GM19455 (cell line): ENCODE results near the gene BNC2.

Experiments used
- ATAC-seq: cut with Tn5 transposase; IDR thresholded peaks from one replicate; pipeline ENCODE4 v1.9.1; 2021; ENCODE audit not compliant: unreplicated experiment

Gene BNC2

DNA sequence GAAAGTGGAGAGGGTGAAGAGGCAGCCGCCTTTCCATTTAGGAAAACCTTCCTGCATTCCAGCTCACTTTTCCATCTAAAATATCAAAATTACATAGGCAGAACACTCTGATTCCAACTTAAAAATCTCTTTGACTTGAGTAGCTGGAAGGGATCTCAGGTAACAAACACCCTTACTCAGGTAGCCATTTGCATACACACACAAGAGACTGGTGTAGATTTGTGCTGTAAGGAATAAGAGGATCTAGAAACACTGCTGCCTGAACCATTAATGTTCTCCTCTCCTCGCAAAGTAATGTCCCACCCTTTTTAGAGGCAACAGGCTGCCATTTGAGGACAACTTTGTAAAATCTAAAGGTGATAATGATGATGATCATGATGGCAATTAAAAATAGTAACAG, 53.5 kb downstream of the BNC2 start:
- no peak for ATAC-seq

DNA sequence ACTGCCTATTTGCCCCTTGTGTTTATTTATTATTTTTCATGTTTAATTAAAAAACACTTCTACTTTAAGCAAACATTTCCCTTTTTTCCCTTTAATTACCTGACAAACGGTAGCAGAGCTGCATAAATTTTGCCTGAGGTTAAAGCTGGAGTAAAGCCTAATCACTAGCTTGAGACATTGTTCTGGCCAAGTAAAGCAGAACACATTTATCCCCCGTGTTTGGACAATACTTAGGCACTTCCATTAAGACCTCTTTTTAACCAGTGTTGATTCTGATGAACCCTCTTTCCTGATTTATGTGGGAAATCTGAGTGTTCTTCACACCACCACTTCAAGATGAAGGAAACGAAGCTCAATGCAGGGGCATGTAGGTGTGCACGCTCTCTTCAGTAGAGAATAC, 54.5 kb downstream of the BNC2 start:
- ATAC-seq: no peak

DNA sequence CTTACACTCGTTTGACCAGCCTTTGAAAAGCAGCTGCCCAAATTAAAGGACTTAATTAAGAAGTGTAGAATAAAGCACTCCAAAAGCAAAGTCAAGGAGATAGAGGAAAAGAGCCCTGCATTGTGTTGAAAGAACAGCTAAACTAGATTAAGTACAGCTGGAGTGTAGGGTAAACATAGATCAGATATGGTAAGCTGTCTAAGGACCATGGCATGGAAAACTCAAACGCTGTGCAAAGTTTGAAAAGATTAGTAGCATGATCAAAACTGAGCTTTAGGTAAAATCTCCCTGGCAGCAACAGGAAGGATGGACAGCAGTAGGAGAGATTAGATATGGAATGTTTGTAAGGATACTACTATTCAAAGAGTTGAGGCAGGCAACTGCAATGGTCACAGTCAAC, 55.4 kb downstream of the BNC2 start:
- no peak for ATAC-seq

DNA sequence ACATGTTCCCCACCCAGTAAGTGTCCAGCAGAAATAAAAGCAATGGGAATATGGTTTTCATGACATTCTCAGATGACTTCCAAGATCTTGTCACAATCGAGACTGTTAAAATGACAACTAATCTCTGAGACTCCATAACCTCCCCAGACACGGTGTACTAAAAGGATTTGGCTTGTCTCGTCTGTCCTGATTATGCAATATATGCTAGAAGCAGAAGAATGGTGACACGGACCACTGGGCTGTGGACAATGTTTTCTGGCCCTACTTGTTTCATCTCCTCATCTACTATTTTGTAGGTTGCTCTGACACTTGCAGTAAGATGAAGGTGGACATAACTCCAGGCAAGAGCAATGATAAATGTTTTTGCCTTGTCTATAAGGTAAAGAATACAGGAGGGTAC, 56.6 kb downstream of the BNC2 start:
- ATAC-seq: no peak

DNA sequence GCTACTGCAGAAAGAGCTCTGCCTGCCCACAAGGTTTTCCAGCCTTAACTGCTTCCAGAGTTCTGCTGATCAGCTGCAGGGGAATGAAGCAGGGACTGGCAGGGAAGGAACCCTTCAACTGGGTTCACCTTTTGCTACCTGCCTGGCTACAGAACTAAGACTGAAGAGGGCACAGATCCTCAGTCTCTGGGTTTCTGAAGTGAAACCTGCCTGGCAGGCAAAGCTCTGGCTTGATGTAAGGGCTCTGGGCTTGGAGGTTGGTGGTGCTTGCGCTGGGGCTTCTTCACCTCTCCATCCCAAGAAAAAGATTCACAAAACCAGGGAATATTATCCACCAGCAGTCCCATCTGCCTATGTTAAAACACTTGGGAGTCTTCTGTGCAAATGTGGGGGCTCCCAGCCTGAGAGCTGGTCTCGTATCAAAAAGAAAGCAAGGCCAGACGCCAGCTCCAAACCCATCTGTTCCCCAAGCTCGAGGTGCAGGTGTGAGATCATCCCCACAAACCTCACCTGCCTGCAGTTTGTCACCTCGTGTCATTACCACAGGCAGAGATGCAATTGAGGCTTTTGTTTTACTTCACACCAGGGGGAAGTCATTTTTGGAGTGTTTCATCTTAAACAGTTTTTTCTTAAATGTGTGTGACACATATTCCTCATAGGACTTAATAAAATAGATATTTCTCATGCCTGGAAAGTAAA, 58.3 kb downstream of the BNC2 start:
- ATAC-seq: no peak

DNA sequence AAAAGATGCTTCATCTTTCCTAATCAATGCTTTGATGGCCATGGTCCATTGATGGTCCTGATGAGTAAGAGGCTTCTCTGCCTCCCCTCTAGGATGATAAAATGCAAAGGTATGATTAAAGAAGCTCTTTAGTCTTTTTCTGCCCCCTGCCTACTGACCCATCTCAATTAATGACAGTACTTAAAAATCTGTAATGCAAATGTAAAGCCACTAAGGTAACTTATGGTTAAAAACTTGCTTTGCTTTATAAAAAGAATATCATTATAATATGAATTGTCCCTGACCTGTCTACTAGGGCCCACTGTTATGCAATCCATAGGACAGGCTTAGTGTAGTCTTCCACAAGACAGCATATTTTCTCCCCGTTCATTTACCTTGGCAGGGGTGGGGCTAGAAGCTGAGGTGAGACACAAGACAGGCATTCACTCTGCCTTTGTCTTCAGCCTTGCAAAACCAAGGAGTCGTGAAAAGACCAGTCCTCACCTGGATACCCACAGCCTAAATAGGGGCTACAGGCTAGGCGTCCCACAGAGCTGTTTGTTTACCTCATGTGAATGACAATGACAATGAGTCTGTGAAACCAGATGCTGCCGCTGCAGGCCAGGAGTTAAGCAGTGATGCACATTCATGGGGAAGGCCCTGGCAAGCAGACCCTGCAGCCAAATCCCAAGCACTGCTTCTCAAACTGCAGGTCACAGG, 60.4 kb downstream of the BNC2 start:
- no peak for ATAC-seq

DNA sequence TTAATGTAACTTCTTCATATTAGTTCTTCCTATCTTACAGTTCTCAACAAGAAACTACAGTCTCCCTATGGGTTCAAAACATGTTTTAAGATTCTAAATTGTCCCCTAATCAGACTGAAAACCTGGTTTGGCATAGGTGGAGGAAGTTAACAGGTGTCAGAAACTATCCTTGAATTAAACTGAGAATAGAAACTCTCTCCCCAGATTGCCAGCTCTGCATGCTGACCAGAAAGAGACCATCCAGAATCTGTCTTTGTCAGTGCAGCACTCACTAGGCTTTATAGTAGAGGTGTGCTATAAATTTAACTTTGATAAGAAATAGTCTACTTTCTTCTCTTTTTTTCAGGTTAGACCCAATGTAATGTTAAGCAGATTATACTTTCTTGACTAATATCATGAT, 63.8 kb downstream of the BNC2 start:
- ATAC-seq: no peak

DNA sequence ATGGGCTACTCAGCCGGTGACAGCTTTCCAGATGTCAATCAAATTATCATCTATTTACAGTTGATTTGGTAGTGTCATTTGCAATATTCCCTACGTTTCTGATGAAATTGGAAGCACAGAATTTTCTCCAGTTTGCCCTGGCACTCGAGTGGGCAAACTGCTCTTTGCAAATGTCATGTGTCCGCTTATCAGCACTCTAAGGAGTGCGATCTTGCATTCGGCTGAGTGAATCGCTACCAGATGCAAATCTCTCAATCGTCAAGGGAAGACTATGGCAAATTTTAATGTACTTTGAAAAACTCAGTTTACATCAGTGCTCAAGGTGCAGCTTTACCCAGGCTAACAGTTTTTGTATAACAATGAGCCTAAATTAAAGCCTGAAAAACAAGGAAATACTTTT, 66.8 kb downstream of the BNC2 start:
- ATAC-seq: no peak

DNA sequence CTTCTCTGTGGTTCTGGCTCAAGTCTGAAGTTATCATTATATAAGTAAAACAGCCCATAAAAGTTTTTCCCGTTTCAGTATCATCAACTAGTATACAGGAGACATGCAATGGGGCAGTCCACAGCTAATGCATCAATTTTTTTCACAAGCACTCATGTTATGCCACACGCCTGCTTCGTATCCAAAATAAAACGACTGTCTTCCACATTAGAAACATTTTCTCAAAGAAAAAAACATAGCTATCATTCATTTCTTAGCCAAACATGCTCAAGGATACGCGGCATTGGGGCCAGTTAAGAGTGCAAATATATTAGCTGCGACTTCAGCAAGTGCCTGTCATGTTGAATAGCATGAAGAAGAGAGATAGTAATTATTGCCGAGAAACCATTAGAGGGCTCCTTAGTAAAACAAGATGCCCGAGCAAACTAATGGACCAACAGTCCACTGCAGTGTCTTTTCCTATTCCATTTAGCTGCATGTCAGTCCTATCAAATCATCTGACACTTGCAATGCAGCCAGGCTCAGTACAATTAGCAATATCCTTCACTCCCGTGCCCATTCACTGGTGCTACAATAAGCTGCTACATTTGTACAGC, 68.5 kb downstream of the BNC2 start:
- ATAC-seq: no peak

DNA sequence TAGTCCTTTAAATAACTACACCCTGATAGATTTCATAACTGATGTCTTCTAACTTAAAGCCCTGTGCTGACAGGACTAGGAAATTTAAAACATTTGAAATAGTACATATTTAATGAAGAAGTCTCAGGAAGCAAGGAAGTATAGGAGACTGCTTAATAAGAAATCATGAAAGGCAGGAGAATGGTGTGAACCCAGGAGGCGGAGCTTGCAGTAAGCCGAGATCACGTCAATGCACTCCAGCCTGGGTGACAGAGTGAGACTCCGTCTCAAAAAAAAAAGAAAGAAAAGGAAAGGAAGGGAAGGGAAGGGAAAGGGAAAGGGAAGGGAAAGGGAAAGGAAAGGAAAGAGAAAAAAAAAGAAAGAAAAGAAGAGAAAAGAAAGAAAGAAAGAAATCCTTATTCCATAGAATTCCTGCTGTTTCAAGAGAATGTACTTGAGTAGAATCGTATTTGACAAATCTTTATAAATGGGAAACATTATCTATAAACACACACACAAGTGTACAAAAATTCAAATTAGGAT, 74.1 kb downstream of the BNC2 start:
- ATAC-seq: no peak

DNA sequence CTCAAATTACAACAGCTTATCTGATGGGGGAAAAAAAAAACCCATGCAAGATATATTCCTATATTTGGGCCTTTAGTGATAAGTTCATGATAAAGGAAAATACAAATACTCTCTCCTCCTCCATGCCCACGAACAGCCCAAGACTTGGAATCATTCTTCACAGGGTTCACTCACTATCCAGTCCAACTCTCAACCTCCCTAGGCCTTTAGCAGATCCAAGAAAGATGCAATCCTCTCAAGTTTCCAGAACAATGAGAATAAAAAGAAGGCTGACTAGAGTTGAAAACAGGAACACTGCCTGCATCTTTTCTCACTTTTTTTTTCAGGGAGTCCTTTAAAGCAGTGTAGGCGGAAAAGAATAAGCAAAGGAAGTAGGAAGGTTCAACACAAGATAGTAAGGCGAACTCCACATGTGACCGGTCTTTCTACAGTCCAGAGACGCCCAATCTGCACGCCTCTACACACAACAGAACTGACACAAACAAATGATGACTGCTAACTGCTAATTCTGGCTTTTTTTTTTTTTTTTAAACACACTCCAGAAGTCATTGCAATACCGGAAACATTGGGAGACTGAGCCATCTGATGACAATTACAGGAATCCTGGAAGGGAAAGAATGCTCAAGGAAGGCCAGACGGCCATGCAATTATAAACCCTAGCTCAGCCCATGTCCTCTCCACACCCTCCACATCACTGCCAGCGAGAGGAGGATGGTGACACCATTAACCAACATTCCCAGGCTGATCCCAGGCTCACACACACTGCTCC, 75.4 kb downstream of the BNC2 start:
- no peak for ATAC-seq

DNA sequence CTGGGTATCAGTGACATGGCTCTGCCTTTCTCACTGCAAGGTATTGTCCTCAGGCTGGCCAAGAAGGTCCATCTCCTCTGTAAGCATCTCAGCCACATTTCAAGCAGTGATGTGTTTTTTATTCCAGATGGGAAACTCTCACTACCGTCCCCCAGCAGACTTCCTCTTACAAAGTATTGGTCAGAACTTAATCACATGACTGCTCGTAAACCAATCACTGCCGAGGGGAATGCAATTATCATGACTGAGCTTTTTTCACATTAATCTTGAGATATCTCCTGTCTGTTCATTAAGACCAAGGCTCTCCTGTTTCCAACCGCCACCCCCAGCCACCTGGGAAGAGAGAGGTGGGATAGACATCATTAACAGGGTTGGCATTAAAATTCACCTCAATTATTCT, 76.4 kb downstream of the BNC2 start:
- ATAC-seq: no peak

DNA sequence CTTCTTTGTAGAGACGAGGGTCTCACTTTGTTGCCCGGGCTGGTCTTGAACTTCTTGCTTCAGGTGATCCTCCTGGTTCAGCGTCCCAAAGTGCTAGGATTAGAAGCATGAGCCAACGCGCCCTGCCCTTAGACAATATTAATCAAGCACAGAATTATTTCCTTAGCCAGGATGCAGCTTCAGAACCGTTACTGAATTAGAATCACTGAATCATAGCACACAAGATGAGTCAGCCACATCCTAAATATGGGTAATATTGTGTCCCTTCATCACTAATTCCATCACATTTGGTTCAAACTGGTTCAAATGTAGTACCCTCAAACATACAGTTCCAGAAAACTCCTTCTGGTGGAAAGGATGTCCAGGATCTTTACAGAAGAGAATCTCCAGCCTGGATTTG, 82.7 kb downstream of the BNC2 start:
- ATAC-seq: no peak

DNA sequence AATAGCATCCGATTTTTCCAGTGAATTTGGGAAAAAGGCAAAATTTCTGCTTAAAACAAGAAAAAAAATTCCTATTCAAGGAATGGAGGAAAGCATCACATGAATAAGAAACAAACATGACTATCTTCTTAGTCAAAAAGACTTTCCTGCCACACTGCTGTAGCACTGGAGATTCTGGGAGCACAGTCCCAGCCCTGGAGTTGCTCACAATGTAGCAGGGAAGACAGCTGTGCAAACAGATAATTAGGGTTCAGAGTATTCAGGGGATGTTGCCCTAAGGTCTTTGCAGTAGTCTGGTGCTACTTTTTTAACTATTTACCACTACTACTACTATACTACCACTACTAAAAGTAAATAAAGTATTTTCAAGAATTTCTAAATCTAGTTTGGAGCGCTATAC, 86.5 kb downstream of the BNC2 start:
- ATAC-seq: no peak

DNA sequence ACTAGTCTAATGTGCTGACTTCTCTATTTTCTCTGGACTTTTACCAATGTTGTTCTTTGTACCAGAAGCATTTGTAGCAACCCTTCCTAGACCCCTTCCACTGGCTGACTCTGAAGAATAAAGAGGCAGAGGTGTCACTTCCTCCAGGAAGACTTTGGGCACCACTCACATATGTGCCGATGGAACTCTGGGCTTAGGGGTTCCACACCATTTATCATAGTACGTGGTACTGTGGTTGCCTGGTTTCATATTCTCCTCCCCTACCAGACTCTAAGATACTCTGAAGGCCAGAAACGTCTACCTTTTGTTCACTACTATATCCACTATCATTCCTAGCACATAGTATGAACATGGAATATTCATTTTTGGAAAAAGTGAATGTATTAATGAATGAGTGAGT, 88.0 kb downstream of the BNC2 start:
- no peak for ATAC-seq

DNA sequence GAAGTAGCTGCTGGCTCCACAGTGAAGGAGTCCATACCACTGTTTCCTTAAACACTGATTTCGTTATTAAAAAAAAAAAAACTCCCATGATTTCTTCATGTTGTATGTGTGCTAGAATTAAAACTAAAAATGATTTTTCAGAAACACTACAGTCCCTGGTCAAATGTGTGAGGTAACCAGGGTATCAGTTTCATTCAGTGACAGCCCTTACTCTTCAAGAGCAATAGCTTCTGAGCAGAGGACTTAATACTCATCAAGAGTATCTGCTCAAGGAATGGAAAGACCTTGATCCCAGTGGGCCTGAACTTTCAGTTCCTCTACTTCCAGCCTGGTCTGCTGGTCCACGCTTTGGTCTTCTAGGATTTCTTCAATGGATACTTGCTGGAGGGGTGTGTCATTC, 95.1 kb downstream of the BNC2 start:
- ATAC-seq: no peak

DNA sequence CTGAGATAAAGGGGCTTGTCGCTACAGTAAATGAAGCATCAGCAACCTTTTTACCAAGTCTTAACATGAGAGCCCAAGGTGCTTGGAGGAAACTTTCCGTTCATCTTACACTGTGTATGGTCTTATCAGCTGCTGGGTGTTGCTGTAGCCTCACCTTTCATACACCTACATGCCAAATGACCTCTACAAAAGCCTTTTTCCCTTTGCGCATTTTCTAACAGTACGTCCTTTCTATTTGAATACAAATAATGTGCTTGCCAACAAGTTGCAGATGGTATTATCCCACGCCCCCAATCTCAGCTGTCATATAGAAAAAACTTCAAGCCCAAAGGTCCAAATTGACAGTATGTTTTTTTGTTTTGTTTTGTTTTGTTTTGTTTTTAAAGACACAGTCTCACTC, 96.9 kb downstream of the BNC2 start:
- no peak for ATAC-seq

DNA sequence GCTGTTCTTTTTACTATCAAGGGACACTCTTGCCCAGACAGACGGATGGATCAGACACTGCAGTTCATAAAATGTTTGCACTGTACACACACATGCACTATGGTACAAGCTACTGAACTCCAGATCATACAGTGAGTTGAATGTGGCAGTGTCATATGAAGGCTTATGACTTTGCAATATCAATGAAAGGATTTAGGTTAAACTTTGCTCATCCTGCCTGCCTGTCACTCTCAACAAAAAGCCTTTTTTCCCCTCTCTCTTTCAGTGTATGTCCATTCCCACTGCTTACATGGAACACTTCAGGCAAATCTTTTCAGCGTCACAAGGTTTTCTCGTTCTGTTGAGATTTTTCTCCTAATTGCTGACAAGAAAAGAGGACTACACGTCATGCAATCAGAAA, 97.4 kb downstream of the BNC2 start:
- ATAC-seq: no peak

DNA sequence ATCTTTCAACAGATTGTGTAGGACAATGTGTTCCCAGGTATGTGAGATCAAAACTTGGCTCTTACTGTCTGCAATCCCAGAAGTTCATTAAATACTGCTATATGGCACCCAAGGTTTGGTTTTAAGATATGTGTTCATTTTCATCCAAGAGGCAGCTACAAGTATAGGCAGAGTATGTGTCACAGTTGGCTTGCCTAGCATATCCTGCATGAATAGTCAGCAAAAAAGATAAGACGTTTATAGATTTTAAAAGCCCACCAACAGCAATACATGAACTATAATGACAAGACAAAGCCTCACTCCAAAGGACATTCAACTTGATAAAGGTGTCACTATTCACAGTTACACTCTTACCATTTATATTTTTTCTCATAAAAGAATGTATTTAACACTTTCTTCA, 99.1 kb downstream of the BNC2 start:
- no peak for ATAC-seq

DNA sequence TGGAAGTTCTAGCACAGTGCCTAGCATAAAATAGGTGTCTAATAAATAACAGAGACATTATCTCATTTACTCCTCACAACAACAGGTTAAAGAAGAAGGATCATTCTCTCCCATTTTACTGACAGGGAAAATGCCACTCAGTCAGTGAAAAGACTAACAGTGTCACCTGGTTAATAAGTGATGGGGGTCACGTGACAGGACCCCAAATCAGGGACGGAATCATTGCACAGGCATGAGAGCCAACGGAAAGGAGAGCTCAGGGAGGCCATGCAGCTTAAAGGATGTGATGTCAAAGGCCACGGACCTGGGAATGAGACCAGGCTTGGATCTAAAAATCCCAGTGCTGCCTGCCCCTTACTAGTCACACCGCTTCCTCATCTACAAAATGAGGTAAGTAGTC, 101.2 kb downstream of the BNC2 start:
- no peak for ATAC-seq

DNA sequence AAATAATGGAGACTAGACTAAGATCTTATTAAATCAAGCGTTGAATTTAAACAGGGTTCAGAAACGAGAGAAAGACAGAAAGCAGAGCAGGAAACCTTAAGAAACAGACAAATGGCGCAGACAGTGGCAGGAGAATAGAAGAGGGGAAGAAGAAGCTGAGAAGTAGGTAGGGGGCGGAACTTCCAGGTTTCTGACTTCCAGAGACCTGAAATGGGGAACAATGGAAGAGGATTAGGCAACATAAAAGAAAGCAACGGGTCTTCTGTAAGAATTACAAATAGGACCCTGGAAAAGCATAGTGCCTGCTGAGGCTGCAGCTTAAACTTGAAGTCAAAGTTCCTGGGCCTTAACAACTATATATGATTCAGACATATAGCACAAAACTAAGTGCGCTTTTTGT, 101.7 kb downstream of the BNC2 start:
- ATAC-seq: no peak

DNA sequence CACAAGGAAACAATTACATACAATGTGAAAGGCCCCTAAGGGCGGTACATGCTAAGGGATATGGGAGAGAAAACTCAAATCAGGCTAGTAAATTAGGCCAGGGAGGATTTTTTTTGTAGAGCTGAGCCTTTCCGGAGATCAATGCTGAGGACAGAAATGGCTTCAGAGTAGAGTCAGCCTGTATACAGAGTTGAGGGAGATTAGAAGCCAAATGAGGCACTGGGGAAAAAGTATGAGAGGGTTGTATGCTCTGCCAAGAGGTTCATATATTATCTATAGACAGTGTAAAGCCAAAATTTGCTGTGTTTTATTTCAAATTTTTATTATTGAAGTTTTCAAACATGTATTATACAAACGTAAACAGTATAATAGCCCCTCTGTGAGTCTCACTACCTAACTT, 103.1 kb downstream of the BNC2 start:
- ATAC-seq: no peak
